HG02870 (cell line): ENCODE data around the gene KLHL14.
"Not testable (repeated sequence)": the region's sequence is repeated elsewhere in the genome, so short reads cannot be mapped to it uniquely, and the experiment has no call there.

Experiments
- ATAC-seq: cut with Tn5 transposase; IDR thresholded peaks from one replicate; pipeline ENCODE4 v1.9.1; 2021; ENCODE audit warnings: mild to moderate bottlenecking, moderate library complexity; ENCODE audit not compliant: unreplicated experiment

Gene KLHL14

GRCh38 chr18:32772581-32773381 lies at the start of gene KLHL14:
KLHL14 (minus strand) TSS chr18:32773023; CDS start chr18:32770591, 2,432 bp downstream.
- ATAC-seq = no peak

- no peak for ATAC-seq
These were observed 49.4 kb upstream of the KLHL14 start for GRCh38 chr18:32822197-32822596.

- no peak for ATAC-seq
These were observed 43.1 kb upstream of the KLHL14 start for GRCh38 chr18:32815881-32816280.

- no peak for ATAC-seq
These were observed 39.5 kb upstream of the KLHL14 start for GRCh38 chr18:32812342-32812741.

- no peak for ATAC-seq
These were observed 37.5 kb upstream of the KLHL14 start for GRCh38 chr18:32810314-32810713.

- ATAC-seq = no peak
These were observed 32.5 kb upstream of the KLHL14 start for GRCh38 chr18:32805354-32805753.

- no peak for ATAC-seq
These were observed 31.5 kb upstream of the KLHL14 start for GRCh38 chr18:32804134-32804888.

- peak; percentile 87 for ATAC-seq
These were observed 30.7 kb upstream of the KLHL14 start for GRCh38 chr18:32803568-32803967.

GRCh38 chr18:32802591-32803451 lies 30.0 kb upstream of the KLHL14 start:
- peak; percentile 63 for ATAC-seq

- ATAC-seq = no peak
These were observed 28.4 kb upstream of the KLHL14 start for GRCh38 chr18:32801228-32801627.

GRCh38 chr18:32798209-32798960 lies 25.6 kb upstream of the KLHL14 start:
- ATAC-seq = no peak

- not testable (repeated sequence) for ATAC-seq
These were observed 21.8 kb upstream of the KLHL14 start for GRCh38 chr18:32794667-32795066.

GRCh38 chr18:32779010-32779409 lies 6.2 kb upstream of the KLHL14 start:
- ATAC-seq = no peak

- no peak for ATAC-seq
These were observed 4.2 kb upstream of the KLHL14 start for GRCh38 chr18:32777049-32777448.

- ATAC-seq = no peak
These were observed 3.7 kb upstream of the KLHL14 start for GRCh38 chr18:32776561-32776960.

GRCh38 chr18:32775628-32776027 lies 2.8 kb upstream of the KLHL14 start:
- ATAC-seq = no peak

- ATAC-seq = no peak
These were observed 524 bp upstream of the KLHL14 start for GRCh38 chr18:32773382-32773712.

GRCh38 chr18:32771871-32772580 lies 797 bp downstream of the KLHL14 start:
- no peak for ATAC-seq

GRCh38 chr18:32771169-32771751 lies 1.6 kb downstream of the KLHL14 start:
- no peak for ATAC-seq
